Liver (tissue), 3 donors: ENCODE measurements around the gene ADCY7.

Source experiments
- EGR1 ChIP-seq, 2 donors: IDR thresholded peaks; 2 replicates each; pipeline ENCODE4 v1.6.1; 2016 to 2018; ENCODE audit warnings: antibody characterized with exemption in 2 of 2, low read depth in 2 of 2
- GABPA ChIP-seq, 2 donors: IDR thresholded peaks in 1 of 2; conservative IDR thresholded peaks in 1 of 2; 2 replicates each; pipeline ENCODE4 v1.6.1; 2016; ENCODE audit warnings: antibody characterized with exemption in 2 of 2, mild to moderate bottlenecking in 1 of 2, moderate library complexity in 1 of 2
- JUND ChIP-seq, 2 donors: IDR thresholded peaks; 2 replicates each; pipeline ENCODE4 v1.6.1; 2016; ENCODE audit warnings: antibody characterized with exemption in 2 of 2
- RAD21 ChIP-seq, 2 donors: IDR thresholded peaks; 2 replicates each; pipeline ENCODE4 v1.6.1; 2016; ENCODE audit warnings: antibody characterized with exemption in 2 of 2, mild to moderate bottlenecking in 2 of 2
- SP1 ChIP-seq: IDR thresholded peaks from 2 replicates; pipeline ENCODE4 v1.6.1; 2018; ENCODE audit warnings: antibody characterized with exemption, mild to moderate bottlenecking
- TAF1 ChIP-seq: conservative IDR thresholded peaks from 2 replicates; pipeline ENCODE4 v1.6.1; 2016; ENCODE audit warnings: antibody characterized with exemption, mild to moderate bottlenecking
- YY1 ChIP-seq: IDR thresholded peaks from 2 replicates; pipeline ENCODE4 v1.6.1; 2016; ENCODE audit warnings: antibody characterized with exemption, mild to moderate bottlenecking
- TF ChIP-seq, protein P1 (sequence below): fragments of 150-350 bp; IDR thresholded peaks from 2 replicates; pipeline ENCODE4 v1.5.1; 2017; ENCODE audit warnings: improper control_type of control experiment, low read depth, low read length; ENCODE audit not compliant: missing input control
- TF ChIP-seq, protein P2 (sequence below): IDR thresholded peaks from 2 replicates; pipeline ENCODE4 v1.6.1; 2016; ENCODE audit warnings: antibody characterized with exemption
- TF ChIP-seq, protein P3 (sequence below): IDR thresholded peaks from 2 replicates; pipeline ENCODE4 v1.6.1; 2016; ENCODE audit warnings: antibody characterized with exemption
- donor health status: healthy.
- donor health status: healthy.

DNA sequence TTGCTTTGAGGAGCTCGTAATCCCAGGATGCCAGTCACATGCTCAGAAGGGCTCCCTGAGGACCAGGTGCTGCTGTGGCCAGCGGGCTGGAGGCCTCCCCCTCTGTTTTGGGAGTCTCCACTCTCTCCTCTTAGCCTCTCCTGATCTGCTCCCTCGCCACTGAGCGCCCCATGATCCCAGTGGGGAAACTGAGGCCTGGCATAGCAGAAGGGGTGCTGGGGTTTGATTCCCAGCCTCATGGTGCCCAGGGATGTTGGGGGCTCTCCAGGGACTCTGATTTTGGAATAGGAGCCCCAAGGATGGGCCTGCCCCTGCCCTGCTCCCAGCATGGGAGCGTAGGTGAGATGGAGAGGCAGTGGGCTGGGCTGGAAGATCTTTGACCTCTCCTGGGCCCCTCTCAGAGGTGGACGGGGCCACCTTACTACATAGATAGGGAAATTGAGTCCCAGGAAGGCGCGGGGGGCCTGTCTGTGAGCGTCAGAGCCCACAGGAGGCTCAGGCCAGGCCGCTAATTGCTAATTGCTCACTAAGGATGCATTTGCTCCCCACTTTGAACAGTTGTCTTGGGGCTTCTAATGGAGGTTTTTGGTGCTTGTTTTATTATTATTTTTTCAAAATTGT is 525 bp upstream of the ADCY7 start:
- TF ChIP-seq, protein P1, sequence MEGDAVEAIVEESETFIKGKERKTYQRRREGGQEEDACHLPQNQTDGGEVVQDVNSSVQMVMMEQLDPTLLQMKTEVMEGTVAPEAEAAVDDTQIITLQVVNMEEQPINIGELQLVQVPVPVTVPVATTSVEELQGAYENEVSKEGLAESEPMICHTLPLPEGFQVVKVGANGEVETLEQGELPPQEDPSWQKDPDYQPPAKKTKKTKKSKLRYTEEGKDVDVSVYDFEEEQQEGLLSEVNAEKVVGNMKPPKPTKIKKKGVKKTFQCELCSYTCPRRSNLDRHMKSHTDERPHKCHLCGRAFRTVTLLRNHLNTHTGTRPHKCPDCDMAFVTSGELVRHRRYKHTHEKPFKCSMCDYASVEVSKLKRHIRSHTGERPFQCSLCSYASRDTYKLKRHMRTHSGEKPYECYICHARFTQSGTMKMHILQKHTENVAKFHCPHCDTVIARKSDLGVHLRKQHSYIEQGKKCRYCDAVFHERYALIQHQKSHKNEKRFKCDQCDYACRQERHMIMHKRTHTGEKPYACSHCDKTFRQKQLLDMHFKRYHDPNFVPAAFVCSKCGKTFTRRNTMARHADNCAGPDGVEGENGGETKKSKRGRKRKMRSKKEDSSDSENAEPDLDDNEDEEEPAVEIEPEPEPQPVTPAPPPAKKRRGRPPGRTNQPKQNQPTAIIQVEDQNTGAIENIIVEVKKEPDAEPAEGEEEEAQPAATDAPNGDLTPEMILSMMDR: no peak
- TF ChIP-seq SP1 (no peak), EGR1 (IDR thresholded peaks at IDR 0.05; ENCODE audit: low read depth in 2 of 2) (no peak), YY1 (no peak), TAF1 (no peak), GABPA (IDR thresholded peaks at IDR 0.05 in 1 of 2, conservative IDR thresholded peaks at IDR 0.05 in 1 of 2) (no peak), RAD21 (IDR thresholded peaks at IDR 0.05) (no peak), JUND (IDR thresholded peaks at IDR 0.05) (no peak)
- TF ChIP-seq, protein P2, sequence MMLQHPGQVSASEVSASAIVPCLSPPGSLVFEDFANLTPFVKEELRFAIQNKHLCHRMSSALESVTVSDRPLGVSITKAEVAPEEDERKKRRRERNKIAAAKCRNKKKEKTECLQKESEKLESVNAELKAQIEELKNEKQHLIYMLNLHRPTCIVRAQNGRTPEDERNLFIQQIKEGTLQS: no peak
- TF ChIP-seq, protein P3, sequence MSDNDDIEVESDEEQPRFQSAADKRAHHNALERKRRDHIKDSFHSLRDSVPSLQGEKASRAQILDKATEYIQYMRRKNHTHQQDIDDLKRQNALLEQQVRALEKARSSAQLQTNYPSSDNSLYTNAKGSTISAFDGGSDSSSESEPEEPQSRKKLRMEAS: no peak
